Measurements from ENCODE around the gene TTC7B.

- TF ChIP-seq, protein P1, sequence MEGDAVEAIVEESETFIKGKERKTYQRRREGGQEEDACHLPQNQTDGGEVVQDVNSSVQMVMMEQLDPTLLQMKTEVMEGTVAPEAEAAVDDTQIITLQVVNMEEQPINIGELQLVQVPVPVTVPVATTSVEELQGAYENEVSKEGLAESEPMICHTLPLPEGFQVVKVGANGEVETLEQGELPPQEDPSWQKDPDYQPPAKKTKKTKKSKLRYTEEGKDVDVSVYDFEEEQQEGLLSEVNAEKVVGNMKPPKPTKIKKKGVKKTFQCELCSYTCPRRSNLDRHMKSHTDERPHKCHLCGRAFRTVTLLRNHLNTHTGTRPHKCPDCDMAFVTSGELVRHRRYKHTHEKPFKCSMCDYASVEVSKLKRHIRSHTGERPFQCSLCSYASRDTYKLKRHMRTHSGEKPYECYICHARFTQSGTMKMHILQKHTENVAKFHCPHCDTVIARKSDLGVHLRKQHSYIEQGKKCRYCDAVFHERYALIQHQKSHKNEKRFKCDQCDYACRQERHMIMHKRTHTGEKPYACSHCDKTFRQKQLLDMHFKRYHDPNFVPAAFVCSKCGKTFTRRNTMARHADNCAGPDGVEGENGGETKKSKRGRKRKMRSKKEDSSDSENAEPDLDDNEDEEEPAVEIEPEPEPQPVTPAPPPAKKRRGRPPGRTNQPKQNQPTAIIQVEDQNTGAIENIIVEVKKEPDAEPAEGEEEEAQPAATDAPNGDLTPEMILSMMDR (IDR thresholded peaks at IDR 0.05; ENCODE audit: low read depth, low read length), result no peak
- no peak for TF ChIP-seq POLR2A (IDR thresholded peaks at IDR 0.05; ENCODE audit: extremely low read depth, insufficient read length)
- TF ChIP-seq MAX (IDR thresholded peaks at IDR 0.05; ENCODE audit: low read depth, low read length), result no peak
Observed at GRCh38 chr14:90582166-90582565, 234.1 kb downstream of the TTC7B start.

All from NB4 (cell line).